ENCODE measurements around the gene NBPF3.
"Not testable (repeated sequence)": the region's sequence is repeated elsewhere in the genome, so short reads cannot be mapped to it uniquely, and the experiment has no call there.

The NBPF3 gene

DNA sequence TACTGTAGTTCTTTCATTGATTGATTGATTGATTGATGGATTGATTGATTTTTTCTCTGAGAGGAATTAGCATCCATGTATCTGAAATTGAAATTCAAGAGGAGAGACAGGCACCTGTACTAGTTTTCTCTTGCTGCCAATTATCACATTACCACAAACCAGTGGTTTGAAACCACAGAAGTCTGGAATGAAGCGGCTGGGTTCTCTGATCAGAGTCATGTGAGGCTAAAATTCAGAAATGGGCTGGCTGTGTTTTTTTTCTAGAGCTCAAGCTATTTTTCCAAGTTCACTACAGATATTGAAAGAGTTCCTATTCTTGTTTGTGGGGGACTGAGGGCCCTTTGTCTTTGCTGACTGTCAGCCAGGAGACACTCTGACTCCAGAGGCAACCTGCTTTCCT is 10.0 kb downstream of the NBPF3 start:
- H3K18ac ChIP-seq (ENCODE audit: low read length): no peak overlapping the region
- no peak overlapping the region for H4K12ac ChIP-seq (ENCODE audit: low read depth, low read length)
- H3K9ac ChIP-seq (ENCODE audit: low read length): no peak overlapping the region
- H2BK120ac ChIP-seq (ENCODE audit: insufficient read depth, low read length, poor library complexity): no peak overlapping the region
- peaks cover 1% of the 10 kb centered on the region for H3K9me3 ChIP-seq (ENCODE audit: insufficient read depth, low read depth, low read length)
- no peak overlapping the region for H3K4me3 ChIP-seq (ENCODE audit: low read depth, low read length)
- H3K4ac ChIP-seq (ENCODE audit: low read depth, low read length): no peak overlapping the region
- no peak overlapping the region for H3K23ac ChIP-seq (ENCODE audit: low read length)
- peaks cover 3 to 4% of the 10 kb centered on the region in 2 experiments for H3K36me3 ChIP-seq (ENCODE audit: control insufficient read depth in 1 of 2, insufficient read depth in 2 of 2, low read length in 2 of 2)
- no CpG with 5 or more reads among the region's 1 CpG for WGBS (ENCODE audit: extremely low coverage, insufficient coverage, insufficient read length)
- H2AK5ac ChIP-seq (ENCODE audit: low read length): no peak overlapping the region
- H4K91ac ChIP-seq (ENCODE audit: low read depth, low read length): no peak overlapping the region
- H2AFZ ChIP-seq (ENCODE audit: insufficient read depth, low read length, poor library complexity): no peak overlapping the region
- H2BK12ac ChIP-seq (ENCODE audit: low read length): no peak overlapping the region
- H3K4me1 ChIP-seq (ENCODE audit: control insufficient read depth in 1 of 2, insufficient read depth in 2 of 2, low read length in 2 of 2): peaks cover 0 to 4% of the 10 kb centered on the region in 2 experiments
- no peak overlapping the region for H3K4me2 ChIP-seq (ENCODE audit: low read length)
- no peak overlapping the region for H4K8ac ChIP-seq (ENCODE audit: low read depth, low read length)
- no peak overlapping the region for H3K14ac ChIP-seq (ENCODE audit: low read length)
- H3K79me1 ChIP-seq (ENCODE audit: low read length): no peaks in the 10 kb centered on the region
- DNase-seq: no peak
- H3K27ac ChIP-seq (ENCODE audit: low read depth, low read length): no peak overlapping the region
- H3K27me3 ChIP-seq (ENCODE audit: insufficient read depth, low read length): no peaks in the 10 kb centered on the region
- no peaks in the 10 kb centered on the region for H3K79me2 ChIP-seq (ENCODE audit: control insufficient read depth, insufficient read depth, low read length, poor library complexity)
- H2BK5ac ChIP-seq (ENCODE audit: low read depth, low read length, poor library complexity): no peak overlapping the region

GRCh38 chr1:21451212-21451611 is 11.3 kb downstream of the NBPF3 start:
- no peak overlapping the region for H4K91ac ChIP-seq (ENCODE audit: low read depth, low read length)
- H3K4me2 ChIP-seq (ENCODE audit: low read length): no peak overlapping the region
- H4K12ac ChIP-seq (ENCODE audit: low read depth, low read length): no peak overlapping the region
- no peak overlapping the region for H3K4me3 ChIP-seq (ENCODE audit: low read depth, low read length)
- no peak overlapping the region for H3K14ac ChIP-seq (ENCODE audit: low read length)
- no CpG with 5 or more reads among the region's 1 CpG for WGBS (ENCODE audit: extremely low coverage, insufficient coverage, insufficient read length)
- H3K18ac ChIP-seq (ENCODE audit: low read length): no peak overlapping the region
- H3K36me3 ChIP-seq (ENCODE audit: control insufficient read depth in 1 of 2, insufficient read depth in 2 of 2, low read length in 2 of 2): peaks cover 0 to 2% of the 10 kb centered on the region in 2 experiments
- H3K27ac ChIP-seq (ENCODE audit: low read depth, low read length): no peak overlapping the region
- H3K4ac ChIP-seq (ENCODE audit: low read depth, low read length): no peak overlapping the region
- H3K9ac ChIP-seq (ENCODE audit: low read length): no peak overlapping the region
- H3K23ac ChIP-seq (ENCODE audit: low read length): no peak overlapping the region
- H2AK5ac ChIP-seq (ENCODE audit: low read length): no peak overlapping the region
- H2AFZ ChIP-seq (ENCODE audit: insufficient read depth, low read length, poor library complexity): no peak overlapping the region
- H4K8ac ChIP-seq (ENCODE audit: low read depth, low read length): no peak overlapping the region
- H2BK12ac ChIP-seq (ENCODE audit: low read length): no peak overlapping the region
- peak; percentile 58 to 86 for DNase-seq
- H2BK120ac ChIP-seq (ENCODE audit: insufficient read depth, low read length, poor library complexity): no peak overlapping the region
- H3K27me3 ChIP-seq (ENCODE audit: insufficient read depth, low read length): no peaks in the 10 kb centered on the region
- H3K79me1 ChIP-seq (ENCODE audit: low read length): no peaks in the 10 kb centered on the region
- no peak overlapping the region for H2BK5ac ChIP-seq (ENCODE audit: low read depth, low read length, poor library complexity)
- H3K4me1 ChIP-seq (ENCODE audit: control insufficient read depth in 1 of 2, insufficient read depth in 2 of 2, low read length in 2 of 2): peaks cover 0 to 4% of the 10 kb centered on the region in 2 experiments
- H3K79me2 ChIP-seq (ENCODE audit: control insufficient read depth, insufficient read depth, low read length, poor library complexity): no peaks in the 10 kb centered on the region
- H3K9me3 ChIP-seq (ENCODE audit: insufficient read depth, low read depth, low read length): no peaks in the 10 kb centered on the region

DNA sequence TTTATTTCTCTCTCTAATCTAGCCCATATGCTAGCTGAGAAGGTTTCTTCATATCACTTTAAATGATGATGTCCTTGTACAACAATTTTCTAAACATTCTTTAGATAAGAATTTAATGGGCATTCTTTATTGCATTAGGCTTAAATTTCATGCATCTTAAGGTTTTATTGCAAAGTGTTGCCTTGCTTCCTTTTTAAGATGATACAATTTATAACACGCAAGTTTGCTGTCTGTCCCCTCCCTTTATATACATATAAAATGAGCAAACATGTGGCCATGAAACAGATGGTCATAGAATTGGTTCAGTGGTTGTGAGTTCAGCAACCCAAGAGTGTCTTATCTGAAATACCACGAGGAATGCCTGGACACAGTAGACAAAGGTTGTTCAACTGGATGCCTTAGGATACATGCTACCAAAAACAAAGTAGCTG is 12.1 kb downstream of the NBPF3 start:
- Histone ChIP-seq H2BK120ac (ENCODE audit: insufficient read depth, low read length, poor library complexity) (no peak overlapping the region), H3K4ac (ENCODE audit: low read depth, low read length) (no peak overlapping the region), H3K27me3 (ENCODE audit: insufficient read depth, low read length) (no peaks in the 10 kb centered on the region), H3K27ac (ENCODE audit: low read depth, low read length) (no peak overlapping the region), H3K79me2 (ENCODE audit: control insufficient read depth, insufficient read depth, low read length, poor library complexity) (no peaks in the 10 kb centered on the region), H2AFZ (ENCODE audit: insufficient read depth, low read length, poor library complexity) (no peak overlapping the region), H3K36me3 (ENCODE audit: control insufficient read depth in 1 of 2, insufficient read depth in 2 of 2, low read length in 2 of 2) (no peaks in the 10 kb centered on the region), H3K23ac (ENCODE audit: low read length) (no peak overlapping the region), H4K12ac (ENCODE audit: low read depth, low read length) (no peak overlapping the region), H2BK12ac (ENCODE audit: low read length) (no peak overlapping the region), H2AK5ac (ENCODE audit: low read length) (no peak overlapping the region), H4K91ac (ENCODE audit: low read depth, low read length) (no peak overlapping the region), H3K9ac (ENCODE audit: low read length) (no peak overlapping the region), H3K79me1 (ENCODE audit: low read length) (no peaks in the 10 kb centered on the region), H3K4me3 (ENCODE audit: low read depth, low read length) (no peak overlapping the region), H3K9me3 (ENCODE audit: insufficient read depth, low read depth, low read length) (no peaks in the 10 kb centered on the region), H3K14ac (ENCODE audit: low read length) (no peak overlapping the region), H3K18ac (ENCODE audit: low read length) (no peak overlapping the region), H3K4me1 (ENCODE audit: control insufficient read depth in 1 of 2, insufficient read depth in 2 of 2, low read length in 2 of 2) (peaks cover 0 to 4% of the 10 kb centered on the region in 2 experiments), H4K8ac (ENCODE audit: low read depth, low read length) (no peak overlapping the region), H3K4me2 (ENCODE audit: low read length) (no peak overlapping the region), H2BK5ac (ENCODE audit: low read depth, low read length, poor library complexity) (no peak overlapping the region)
- DNase-seq: peak; percentile 35 to 80
- no CpG with 5 or more reads among the region's 2 CpGs for WGBS (ENCODE audit: extremely low coverage, insufficient coverage, insufficient read length)

GRCh38 chr1:21453964-21454614 is 14.2 kb downstream of the NBPF3 start:
- H3K18ac ChIP-seq (ENCODE audit: low read length); H2AK5ac ChIP-seq (ENCODE audit: low read length); H3K79me2 ChIP-seq (ENCODE audit: control insufficient read depth, insufficient read depth, low read length, poor library complexity); H3K9ac ChIP-seq (ENCODE audit: low read length); H4K12ac ChIP-seq (ENCODE audit: low read depth, low read length); H3K36me3 ChIP-seq (ENCODE audit: control insufficient read depth in 1 of 2, insufficient read depth in 2 of 2, low read length in 2 of 2); H3K4me3 ChIP-seq (ENCODE audit: low read depth, low read length); H3K4me2 ChIP-seq (ENCODE audit: low read length); H3K9me3 ChIP-seq (ENCODE audit: insufficient read depth, low read depth, low read length); H4K8ac ChIP-seq (ENCODE audit: low read depth, low read length); H3K4ac ChIP-seq (ENCODE audit: low read depth, low read length); H3K23ac ChIP-seq (ENCODE audit: low read length); H3K27ac ChIP-seq (ENCODE audit: low read depth, low read length); H2BK5ac ChIP-seq (ENCODE audit: low read depth, low read length, poor library complexity); H2BK120ac ChIP-seq (ENCODE audit: insufficient read depth, low read length, poor library complexity); H2BK12ac ChIP-seq (ENCODE audit: low read length); H4K91ac ChIP-seq (ENCODE audit: low read depth, low read length); H3K14ac ChIP-seq (ENCODE audit: low read length); H3K79me1 ChIP-seq (ENCODE audit: low read length); H2AFZ ChIP-seq (ENCODE audit: insufficient read depth, low read length, poor library complexity); H3K4me1 ChIP-seq (ENCODE audit: control insufficient read depth in 1 of 2, insufficient read depth in 2 of 2, low read length in 2 of 2); H3K27me3 ChIP-seq (ENCODE audit: insufficient read depth, low read length): not testable (repeated sequence)
- WGBS (ENCODE audit: extremely low coverage, insufficient coverage, insufficient read length): no CpG with 5 or more reads among the region's 5 CpGs
- peak; percentile 69 to 80 for DNase-seq

Data from trophoblast cell (in vitro differentiated cells and primary cell).